CD4-positive, alpha-beta T cell treated with Interleukin-10 for 1 hour (primary cell): ENCODE measurements around the gene ADCK2.
A peak's percentile ranks its signal among the peaks of the same experiment; 100 is the strongest.
"Not testable (repeated sequence)": the region's sequence is repeated elsewhere in the genome, so short reads cannot be mapped to it uniquely, and the experiment has no call there.

Experiments
- DNase-seq: peaks from one replicate; pipeline ENCODE4 v3.0.0-alpha.2; 2020

The ADCK2 gene, protein sequence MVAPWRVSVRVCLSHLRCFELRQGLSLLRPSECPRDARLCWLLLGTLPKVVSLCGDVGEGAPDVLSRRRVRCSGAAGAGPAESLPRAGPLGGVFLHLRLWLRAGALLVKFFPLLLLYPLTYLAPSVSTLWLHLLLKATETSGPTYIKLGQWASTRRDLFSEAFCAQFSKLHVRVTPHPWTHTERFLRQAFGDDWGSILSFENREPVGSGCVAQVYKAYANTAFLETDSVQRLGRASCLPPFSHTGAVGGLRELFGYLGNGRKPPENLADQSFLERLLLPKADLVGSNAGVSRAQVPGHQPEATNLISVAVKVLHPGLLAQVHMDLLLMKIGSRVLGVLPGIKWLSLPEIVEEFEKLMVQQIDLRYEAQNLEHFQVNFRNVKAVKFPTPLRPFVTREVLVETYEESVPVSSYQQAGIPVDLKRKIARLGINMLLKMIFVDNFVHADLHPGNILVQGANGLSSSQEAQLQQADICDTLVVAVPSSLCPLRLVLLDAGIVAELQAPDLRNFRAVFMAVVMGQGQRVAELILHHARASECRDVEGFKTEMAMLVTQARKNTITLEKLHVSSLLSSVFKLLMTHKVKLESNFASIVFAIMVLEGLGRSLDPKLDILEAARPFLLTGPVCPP

DNA sequence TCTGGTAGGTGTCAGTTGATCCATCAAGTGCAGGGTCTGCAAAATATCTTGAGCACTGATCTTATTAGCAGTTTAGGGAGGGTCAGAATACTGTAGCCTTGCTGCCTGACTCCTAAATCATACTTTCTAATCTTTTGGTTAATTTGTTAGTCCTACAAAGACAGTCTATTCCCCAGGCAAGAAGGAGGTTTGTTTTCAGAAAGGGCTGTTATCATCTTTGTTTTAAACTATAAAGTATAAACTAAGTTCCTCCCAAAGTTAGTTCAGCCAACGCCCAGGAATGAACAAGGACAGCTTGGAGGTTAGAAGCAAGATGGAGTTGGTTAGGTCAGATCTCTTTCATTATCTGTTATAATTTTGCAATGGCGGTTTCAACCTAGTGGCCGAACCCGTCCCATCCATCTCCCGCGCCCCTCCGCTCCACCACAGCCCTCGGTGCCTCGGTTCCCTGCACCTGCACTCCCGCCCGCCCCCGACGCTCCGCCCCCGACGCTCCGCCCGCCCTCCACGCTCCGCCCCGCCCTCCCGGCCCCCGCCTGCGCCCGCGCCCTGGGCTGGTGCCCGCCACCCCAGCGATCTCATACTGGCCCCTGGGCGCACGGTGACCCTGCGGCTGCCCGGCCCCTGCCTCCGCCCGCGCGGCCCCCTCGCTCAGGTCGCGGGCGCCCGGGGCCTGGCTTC is at the start of gene ADCK2:
ADCK2 (plus strand) TSS at position 564 of the 681 bp plus-strand sequence. CDS start 386 bp downstream, outside the sequence.
- DNase-seq = peak; percentile 70

DNA sequence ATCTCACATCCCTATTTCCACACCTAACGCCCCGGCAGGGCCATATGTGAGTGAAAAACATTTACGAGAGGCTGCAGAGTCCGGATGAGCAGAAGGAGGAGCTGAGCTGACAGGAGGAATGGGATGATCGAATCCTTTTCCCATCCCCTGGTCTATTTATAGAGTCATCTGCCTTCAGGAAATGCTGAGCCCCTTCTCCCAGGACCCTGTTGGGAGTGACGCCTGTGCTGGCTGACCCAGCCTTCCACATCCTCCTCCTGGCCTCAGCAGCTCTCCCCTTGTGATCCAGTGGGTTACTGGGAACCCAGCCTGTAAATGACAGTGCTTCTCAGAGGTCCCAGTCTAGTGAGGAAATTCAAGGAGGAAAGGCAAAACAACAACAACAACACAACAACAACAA is 48.8 kb upstream of the ADCK2 start:
- no peak for DNase-seq

DNA sequence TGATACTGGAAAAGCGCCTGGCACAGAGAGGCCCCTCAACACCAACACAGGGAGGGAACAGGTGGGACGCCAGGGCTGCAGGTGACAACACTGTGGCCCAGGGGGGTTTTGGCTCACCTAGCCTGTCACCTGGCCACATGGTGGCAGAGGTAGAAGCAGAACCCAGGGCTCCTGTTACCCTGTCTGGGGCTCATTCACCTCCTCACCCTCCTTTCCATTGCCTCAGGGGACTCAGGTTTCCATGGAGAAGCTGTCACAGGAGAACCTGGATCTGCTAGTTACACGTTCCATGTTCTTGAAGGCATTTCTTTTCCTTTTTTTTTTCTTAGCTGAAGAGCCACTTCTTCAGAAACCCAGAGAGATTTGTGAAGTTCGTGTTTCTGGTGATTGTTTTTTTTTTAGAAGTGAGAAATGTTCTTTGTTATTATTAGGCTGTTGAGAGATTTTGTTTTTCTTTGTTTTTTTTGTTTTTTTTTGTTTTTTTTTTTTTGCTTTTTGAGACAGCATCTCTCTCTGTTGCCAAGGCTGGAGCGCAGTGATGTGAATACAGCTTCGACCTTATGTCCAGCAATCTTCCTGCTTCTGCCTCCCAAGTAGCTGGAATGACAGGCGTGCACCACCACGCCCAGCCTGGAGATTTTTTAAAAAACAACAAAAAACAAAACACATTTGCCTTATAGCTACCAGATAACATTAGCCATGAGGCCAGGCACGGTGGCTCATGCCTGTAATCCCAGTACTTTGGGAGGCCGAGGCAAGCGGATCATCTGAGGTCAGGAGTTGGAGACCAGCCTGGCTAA is 48.2 kb upstream of the ADCK2 start:
- DNase-seq = no peak

DNA sequence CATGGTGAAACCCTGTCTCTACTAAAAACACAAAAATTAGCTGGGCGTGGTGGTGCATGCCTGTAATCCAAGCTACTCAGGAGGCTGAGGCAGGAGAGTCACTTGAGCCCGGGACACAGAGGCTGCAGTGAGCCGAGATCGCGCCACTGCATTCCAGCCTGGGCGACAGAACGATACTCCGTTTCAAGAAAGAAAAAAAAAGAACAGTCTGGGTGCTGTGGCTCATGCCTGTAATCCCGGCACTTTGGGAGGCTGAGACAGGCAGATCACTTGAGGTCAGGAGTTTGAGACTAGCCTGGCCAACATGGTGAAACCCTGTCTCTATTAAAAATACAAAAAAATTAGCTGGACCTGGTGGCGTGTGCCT is 47.6 kb upstream of the ADCK2 start:
- not testable (repeated sequence) for DNase-seq

DNA sequence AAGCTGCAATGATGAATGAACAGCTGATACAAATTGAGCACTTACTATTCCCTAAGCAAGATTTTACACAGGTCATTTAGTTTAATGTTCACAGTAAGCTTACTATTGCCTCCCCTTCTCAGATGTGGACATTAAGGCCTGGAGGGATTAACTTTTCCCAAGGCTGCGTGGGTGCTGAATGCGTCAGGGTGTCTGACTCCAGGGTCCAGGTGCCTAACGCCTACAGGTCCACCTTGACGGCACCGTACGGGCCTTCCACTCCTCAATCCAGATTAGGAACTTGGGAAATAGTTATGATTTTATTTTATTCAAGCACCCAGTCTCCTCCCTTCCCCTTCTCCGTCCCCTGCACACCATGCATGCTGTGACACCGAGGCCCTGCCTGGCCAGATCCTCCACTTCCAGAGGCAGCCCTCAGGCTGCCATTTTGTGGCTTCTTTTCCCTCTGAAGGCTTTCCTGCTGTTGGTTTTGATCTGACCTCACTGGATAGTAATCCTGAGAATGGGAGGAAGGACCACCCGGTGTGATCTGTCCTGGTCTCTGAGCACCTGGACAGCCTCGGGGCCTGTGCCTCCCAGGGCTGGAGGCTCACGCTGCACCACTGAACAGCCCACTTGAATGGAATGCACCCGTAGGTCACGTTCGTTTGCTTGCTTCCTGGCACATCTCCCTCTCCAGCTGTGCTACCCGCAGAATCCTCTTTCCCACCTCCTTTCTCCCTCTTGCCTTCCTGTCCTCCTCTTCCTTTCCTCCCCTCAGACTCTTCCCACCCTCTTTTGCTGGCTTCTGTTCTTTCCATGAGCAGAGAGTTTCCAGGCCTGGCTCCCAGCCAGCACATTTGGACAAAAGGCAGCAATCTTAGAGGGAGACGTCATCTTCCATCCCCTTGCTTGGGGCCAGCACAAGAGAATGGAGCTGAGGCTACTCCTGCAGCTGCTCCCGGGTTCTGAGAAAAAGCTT is 46.6 kb upstream of the ADCK2 start:
- no peak for DNase-seq

DNA sequence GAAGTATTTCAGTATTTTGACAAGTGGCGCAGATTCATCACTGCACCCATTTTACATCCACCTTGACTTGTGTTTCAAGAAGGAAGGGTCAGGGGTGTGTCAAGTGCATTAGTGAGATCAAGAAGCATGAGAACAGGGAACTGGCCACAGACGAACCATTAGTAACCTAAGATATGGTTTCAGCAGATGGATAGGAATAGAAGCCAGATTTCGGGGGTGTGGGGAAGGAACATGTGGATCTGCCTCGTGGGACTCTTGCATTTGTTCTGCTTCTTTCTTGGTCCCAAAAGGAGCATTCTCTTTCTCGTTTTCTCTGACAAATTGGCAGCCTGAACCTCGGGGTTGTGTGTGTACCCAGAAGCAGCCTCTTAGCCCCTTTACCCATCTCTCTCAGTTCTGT is 41.7 kb upstream of the ADCK2 start:
- no peak for DNase-seq

DNA sequence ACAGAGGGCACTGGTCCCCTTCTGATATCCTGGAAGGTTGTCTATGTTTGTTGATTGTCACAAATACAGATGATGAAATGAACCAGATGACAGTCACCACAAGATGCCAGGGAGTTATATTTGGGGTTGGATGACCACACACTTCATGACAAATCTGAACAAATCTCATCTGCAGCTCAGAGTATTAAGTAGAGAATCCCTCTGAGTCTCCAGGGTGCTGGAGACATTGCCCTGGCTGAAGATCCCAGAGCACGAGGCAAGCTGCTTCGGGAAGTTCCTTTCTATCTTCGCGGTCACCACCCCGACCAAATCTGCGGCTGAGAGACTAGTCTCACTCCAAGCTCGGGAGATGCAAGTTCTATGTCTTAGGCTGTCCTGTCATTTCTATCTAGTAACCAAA is 41.1 kb upstream of the ADCK2 start:
- no peak for DNase-seq

DNA sequence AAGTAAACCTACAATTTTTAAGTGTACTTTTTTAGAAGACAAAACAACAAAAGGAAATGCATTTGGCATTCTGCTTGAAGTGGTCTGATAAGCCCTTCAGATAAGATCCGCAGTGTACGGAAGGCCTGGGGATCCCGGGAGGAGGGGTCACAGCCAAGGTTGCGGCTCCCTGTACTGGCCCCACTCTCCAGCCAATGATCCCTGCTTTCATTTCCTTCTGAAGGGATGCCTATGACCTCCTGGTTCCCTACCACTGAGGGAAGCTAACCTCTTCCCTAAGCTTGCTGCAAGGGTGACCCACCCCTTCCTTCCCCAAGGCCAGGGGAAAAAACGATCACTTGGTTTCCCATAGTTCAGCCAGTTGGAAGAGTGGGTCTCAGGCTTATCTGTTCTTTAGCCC is 37.4 kb upstream of the ADCK2 start:
- no peak for DNase-seq

DNA sequence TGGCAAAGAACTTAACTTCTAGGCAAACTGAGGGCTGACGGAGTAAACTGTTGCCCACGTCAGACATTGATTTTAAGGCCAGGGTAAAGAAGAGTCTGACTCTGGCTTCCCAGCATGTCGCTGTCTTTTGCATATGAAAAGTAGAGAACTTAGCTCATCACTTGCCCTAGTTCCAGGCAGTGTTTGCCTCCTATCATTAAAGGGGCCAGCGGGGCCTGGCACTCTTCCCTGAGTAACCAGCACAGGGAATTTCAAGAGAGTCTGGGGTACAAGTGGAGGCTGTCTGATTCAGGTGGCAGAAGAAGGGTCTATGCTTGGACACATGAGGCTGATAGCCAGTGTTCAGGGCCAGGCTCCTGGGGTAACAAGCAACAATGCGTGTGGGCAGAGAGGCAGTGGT is 36.9 kb upstream of the ADCK2 start:
- no peak for DNase-seq

DNA sequence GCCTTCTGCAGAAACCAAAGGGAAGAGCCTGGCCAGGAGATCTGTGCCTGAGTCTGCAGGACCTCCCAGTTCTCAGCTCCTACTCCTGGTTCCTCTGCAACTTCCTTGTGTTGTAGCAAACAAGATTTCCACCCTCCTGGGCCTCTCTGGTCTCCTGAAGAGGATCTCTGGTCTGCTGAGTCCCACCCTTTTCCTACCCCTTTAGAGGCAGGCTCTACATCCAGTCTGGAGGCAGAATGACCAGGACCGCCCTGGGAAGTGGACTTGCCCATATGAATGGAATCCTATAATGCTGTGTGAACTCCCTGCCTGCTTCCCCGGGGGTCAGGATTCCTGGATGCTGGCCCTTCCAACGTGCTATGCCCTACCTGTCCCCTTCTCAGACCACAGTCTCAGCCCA is 35.3 kb upstream of the ADCK2 start:
- no peak for DNase-seq

DNA sequence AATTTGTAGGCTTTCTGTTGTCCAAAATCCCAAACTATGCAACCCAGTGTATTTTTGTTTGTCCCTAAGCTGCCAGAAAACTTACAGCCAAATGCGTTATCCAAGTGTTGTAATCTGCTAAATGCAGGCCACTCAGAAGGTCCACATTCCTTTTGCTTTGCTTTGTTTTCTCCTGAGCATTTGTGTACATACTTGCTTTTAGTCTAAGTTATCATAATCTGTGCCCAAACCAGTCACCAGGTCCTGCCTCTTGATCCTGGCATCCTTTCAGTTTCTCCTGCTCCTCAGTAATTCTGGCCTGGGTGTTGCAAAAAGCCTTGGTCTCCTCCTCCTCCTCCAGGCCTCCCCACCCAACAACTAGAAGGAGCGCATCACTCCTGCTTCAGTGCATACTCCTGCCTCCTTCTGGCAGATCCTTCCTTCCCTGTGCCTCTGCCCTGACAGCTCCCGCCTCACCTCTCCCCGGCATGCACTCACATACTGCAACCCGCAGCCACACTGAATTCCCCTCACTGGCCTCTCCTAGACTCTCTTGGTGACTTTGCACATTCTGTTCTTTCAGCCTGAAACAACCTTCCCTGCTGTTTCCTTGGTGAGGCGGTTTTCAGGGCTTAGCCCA is 34.5 kb upstream of the ADCK2 start:
- no peak for DNase-seq

DNA sequence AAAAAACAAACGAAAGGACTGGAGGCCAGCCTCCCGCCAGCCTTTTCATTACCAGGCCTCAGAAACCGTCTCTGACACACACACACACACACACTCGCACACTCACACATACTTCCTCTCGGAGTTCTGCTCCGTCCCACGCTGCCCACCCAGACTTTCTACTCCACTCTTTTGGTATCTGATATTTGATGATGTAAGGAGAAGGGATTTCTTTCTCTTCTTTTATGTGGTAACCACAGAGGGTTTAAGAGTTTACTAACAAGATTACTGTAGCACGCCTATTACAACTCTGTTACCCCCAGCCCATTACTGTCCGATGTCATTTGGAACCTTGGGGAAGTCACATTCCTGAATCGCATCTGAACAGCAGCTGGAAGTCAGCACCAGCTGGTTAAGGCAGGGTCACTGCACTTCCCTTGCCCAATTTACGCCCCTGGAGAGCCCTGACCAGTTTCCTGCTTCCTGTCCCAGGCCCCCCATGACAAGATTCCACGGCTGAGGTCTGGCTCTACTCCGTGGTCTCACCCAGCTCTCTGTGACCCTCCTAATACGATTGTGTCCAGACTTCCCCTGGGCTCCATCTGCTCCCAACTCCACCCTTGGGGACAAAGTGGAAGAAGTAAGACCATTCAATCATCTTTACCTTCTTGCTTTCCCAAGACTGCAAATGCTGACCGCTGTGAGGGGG is 33.2 kb upstream of the ADCK2 start:
- DNase-seq = no peak

DNA sequence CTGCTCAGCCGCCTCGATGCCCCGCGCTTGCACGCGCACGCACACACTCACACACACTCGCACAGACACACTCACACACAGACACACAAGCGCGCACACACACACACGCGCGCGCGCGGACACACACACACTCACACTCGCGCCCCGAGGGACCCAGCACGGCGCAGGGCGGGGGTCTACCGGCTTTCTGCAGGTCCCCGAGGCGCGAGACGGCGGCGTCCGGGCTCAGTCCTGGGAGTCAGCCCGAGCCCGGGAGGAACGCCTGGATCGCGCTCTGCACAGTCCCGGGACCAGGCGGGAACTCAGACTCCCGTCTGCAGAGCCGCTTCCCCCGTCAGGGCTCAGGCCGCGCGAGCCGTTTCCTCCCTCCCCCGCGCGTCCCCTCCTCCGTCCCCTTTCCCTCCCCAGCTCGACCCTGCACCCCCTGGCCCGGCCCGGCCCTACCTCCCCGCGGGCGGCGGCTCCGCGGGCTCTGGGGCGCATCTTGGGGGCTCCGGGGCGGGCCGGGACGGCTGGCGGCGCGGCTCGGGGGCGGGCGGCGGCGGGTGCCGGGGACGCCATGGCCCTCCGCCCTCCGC is 32.6 kb upstream of the ADCK2 start:
- DNase-seq = no peak

DNA sequence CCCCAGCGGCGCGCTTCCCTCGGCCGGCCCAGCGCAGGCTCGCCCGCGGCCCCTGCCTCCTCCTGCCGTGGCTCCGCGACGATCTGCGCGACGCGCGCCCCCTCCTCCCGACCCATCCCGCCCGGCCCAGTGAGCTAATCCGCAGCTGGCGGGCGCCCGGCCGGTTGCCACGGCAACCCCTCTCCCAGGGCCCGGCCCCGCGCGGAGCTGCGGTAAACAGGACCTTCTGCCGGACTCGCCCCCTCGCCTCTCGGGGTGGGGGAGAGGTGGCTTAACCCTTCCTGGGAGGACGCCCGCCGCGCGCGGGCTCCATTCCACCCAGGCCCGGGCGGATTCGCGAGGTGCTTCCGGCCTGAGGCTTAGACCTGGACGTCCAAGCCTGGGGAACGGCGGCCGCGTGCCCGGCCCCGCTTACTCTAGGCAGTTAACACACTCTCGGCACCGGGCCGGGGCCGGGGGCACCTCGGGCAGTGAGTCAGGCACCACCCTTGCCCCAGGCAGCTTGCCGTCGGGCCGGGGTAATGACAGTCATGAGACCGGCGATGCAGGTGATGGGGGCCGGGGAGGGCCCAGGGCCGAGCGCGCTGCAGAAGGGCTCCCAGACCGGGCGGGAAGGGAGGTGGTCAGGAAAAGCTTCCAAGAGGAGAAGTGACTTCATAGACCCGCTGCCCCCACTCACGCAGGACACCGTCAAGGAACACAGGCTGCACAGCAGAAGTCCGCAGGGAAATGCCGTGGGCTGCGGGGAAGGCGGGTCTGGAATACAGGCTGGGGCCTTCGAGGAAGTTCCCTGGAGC is 31.8 kb upstream of the ADCK2 start, which contains the start of gene DENND2A:
DENND2A (minus strand) TSS at position 87 of the 797 bp plus-strand sequence. CDS start 38,416 bp downstream, outside the sequence.
- no peak for DNase-seq

DNA sequence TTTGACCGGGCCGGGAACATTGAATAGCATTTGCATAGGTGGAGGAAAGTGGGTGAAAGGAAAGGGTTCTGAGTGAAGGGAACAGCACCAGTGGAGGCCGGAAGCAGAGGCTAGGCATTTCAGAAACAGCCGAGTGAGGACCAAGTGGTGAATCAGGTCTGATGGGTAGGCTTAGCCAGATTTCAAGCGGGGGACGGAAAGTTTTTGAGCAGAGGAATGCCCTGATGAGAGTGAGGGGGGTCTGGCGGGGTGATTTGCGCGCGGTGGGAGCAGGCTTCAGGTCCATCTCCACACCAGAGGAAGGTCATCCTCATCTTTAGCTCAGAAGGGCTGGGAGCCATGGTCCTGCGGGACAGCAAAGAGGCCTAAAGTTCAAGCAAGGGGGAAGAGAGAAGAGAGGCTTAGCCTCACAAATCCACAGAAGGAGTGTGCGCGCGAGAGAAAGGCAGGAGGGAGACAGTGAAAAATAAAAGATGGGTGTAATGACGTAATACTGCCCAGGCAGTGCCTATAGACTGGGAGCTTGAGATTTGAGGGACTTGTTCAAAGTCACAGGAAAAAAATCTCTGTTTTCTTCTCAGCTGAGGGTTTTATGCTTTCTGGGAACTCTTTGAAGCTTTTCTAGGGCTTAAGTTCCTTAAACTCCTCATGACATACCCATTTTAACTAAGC is 31.1 kb upstream of the ADCK2 start:
- DNase-seq = no peak

DNA sequence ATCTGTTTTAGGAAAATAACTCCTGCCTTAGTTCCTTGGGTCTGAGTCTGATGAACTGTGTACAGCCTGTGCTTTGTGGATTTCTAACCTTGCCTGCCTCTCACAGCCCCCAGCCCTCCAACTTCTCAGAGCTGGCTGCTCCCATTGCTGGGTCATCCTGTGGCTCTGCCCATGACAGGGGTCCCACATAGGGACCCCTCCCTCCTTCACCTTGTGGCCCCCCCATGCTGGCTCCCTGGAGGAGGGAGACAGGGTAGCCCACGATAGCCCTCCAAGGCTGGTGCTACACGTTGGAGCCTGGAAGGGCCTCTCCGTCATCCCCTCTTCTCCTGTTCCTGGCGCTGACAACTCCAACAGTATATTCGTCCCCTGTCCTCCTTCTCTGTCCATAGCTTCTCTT is 29.3 kb upstream of the ADCK2 start:
- no peak for DNase-seq

DNA sequence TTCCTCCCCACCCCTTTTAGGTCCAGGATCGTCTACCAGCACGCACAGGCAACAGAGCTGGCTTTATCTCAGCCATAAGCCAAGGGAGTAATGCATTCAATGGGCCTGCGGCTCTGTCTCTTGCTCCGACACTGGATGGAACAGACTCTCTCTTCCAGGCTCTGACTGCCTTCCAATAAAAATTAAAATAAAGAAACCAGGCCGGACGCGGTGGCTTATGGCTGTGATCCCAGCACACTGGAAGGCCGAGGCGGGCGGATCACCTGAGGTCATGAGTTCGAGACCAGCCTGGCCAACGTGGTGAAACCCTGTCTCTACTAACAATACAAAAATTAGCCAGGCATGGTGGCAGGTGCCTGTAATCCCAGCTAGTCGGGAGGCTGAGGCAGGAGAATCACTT is 28.0 kb upstream of the ADCK2 start:
- DNase-seq = not testable (repeated sequence)

DNA sequence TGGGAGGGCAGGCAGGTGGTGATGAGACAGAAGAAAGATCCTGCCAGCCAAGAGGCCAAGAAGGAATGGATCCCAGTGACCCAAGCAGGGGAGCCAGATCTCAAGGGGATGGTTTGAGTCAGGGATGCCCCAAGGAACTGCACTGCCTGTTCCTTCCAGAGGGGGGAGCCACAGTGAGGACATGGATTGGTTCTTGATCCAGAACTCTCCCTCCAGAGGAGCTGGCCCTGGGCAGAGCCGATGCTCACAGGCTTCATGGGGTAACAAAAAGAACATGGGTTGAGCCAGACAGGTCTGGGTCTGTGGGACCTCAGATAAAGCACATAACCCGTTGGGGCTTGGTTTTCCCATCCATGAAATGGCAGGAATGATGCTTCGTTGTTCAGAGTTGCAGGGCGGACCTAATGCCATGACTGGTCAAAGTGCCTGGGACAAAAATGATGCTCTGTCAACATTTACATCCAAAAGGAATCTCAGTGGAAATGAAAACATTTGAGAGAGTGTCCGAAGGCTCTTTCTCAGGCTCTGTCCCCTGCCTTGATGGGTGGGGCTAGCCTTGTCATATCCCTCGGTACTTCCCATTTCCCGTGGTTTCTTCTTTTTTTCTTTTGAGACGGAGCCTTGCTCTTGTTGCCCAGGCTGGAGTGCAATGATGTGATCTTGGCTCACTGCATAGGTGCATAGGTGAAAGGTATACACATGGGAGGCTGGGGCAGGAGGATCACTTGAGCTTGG is 27.4 kb upstream of the ADCK2 start:
- no peak for DNase-seq
